NCI-H187 treated with DMSO at 0.1 percent for 48 hours (cell line): ENCODE data around the gene PCA3.
A peak's percentile ranks its signal among the peaks of the same experiment; 100 is the strongest.

Experiments
- DNase-seq: peaks from one replicate; lab custom pipeline; 2025; lab: John Stamatoyannopoulos, UW

Gene PCA3

DNA sequence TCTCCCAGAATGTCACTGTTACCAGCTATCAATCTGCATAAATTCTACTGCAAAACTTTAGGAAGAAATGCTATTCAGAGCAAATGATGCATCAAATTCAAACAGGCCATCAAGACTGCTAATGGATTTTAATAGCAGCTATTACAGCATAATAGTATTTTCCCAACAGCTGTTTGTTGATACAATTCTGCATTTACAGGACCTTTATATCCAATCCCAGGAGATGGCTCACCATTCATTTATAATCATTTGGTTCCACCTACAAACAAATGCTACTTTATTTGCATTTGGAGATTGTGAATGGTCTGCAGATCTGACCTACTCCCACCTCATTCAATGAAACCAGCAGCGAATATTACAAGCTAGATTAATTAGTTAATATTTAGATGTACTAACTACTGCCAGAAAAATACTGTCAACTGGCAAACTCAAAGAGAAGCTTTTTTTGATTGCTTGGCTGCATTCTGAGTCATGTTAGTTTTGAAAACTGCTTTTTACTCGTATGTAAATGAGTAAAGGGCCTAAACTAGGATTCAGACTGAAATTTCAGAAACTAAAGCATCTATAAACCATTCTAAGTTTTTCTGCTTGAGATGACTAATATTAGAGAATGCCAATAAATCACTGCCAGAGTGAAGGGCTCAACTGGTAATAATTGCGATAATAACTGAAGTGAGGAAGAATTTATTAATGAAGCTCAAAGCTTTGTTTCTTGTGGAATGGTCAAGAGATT is 7.1 kb upstream of the PCA3 start:
- DNase-seq: no peak

GRCh38 chr9:76758476-76758875 is 5.8 kb upstream of the PCA3 start:
- no peak for DNase-seq

DNA sequence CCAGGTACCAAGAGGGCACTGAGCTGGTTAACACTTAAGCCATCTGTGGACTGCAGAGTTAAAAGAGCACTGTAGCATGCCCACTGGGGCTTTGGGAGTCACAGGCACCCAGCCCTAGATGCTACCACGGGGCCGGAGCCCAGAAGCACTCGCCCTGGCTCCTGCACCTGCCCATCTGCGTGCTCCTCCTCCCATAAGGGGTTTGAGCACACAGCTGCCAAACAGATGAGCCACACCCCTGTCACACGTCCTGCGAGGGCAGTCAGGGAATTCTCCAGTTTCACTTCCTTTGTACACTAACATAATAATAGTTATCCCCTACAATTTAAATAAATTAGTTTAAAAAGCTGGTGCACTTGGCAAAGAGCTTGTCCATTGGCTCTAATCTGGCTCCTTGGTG is 4.5 kb upstream of the PCA3 start:
- DNase-seq: no peak

DNA sequence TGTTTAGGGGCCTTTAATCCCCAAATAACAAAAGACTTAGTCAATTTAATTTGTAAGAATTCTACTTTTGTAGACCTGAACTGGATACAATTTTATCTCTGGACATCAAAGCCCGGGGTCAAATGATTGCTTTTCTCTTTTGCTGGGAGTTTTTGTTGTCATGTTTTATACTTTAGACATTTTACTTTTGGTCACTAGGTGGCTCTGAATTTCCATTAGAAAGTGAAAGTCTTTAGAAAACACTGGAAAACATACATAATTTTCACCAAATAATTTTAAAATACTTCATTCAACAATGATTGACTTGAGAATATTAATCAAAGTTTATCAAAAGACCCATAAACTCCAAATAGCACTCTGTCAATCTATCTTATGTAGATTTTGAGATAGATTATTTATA is 2.8 kb upstream of the PCA3 start:
- DNase-seq: no peak

DNA sequence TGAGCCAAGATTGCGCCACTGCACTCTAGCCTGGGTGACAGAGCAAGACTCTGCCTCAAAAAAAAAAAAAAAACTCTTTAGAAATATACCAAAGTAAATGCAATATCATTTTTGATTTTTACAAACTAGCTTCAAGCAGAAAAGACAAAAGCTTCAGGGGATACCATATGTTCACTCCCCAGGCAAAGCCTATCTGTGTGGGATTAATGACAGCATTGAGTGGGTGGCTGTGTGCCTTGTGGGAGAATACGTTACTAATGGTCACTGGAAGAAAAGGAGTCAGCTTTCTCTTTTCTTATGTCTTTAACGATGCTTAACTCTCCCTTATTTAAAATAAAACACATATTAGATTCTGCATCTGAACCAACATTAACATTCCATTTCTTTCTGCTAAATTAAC is 1.9 kb downstream of the PCA3 start:
- DNase-seq: no peak

GRCh38 chr9:76772686-76773445 is 8.6 kb downstream of the PCA3 start:
- DNase-seq: no peak

GRCh38 chr9:76784881-76785280 is 20.6 kb downstream of the PCA3 start:
- DNase-seq: no peak

DNA sequence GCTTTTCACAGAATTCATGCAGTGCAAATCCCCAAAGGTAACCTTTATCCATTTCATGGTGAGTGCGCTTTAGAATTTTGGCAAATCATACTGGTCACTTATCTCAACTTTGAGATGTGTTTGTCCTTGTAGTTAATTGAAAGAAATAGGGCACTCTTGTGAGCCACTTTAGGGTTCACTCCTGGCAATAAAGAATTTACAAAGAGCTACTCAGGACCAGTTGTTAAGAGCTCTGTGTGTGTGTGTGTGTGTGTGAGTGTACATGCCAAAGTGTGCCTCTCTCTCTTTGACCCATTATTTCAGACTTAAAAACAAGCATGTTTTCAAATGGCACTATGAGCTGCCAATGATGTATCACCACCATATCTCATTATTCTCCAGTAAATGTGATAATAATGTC is 21.3 kb downstream of the PCA3 start:
- no peak for DNase-seq

DNA sequence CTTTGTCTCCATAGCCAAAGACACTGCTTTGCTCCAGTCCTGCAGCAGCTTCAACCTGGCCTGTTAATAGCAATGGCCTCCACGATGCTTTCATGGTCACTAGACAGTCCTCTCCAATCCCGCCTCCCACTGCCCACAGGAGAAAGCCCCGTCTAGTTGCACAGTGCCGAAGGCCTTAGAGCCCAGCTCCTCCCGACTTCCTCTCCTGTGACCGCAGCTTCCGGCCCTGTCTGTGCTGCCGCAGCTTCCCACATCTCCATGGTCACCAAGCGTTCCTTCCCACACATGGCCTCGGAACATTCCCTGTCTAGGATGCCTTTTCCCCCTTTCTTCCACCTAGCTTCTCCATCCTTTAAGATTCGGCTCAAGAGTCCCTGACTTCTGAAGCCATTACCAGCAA is 23.4 kb downstream of the PCA3 start:
- no peak for DNase-seq

- no peak for DNase-seq
These were observed 25.6 kb downstream of the PCA3 start for GRCh38 chr9:76789840-76790239.

- no peak for DNase-seq
These were observed 29.7 kb downstream of the PCA3 start for GRCh38 chr9:76793784-76794431.

- no peak for DNase-seq
These were observed 32.1 kb downstream of the PCA3 start for GRCh38 chr9:76796296-76796695.

GRCh38 chr9:76798527-76798926 is 34.3 kb downstream of the PCA3 start:
- no peak for DNase-seq

GRCh38 chr9:76799473-76799872 is 35.2 kb downstream of the PCA3 start:
- no peak for DNase-seq

DNA sequence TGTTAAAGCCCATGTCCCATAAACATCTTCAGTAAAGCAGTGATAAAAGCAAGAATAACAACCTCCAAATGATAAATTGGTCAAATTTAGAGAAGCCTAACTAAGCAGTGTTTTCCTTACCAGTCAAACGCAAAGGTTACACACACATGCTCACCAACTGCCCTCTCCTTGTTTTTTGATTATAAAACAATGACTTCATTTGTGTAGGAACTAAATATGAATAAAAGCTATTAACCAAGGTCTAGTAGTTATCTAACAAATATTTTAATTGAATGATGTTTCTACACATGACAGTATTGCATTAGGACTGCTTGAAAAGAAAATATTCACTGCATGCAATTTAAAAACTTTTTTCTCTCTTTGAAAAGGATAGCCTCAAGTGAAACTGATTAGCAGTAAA is 36.7 kb downstream of the PCA3 start:
- no peak for DNase-seq

DNA sequence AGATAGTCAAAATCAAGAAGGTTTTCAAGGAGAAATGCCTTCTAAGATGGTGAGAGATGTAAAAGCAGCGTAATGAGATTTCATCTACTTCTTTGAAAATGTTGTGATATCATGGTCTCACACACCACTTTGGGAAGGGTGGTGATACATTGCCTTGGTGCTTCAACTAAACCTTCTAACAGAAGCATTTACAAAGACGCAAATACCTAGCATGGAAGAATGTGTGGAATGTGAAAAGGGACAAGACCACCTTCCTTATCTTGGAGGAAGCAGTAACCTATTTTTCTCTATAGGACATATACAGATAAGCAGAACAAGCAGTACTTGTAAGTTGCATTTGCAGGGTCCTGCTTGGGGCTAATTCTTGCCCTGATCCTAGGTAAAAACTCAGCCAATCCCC is 38.8 kb downstream of the PCA3 start:
- no peak for DNase-seq

- DNase-seq: no peak
These were observed 39.5 kb downstream of the PCA3 start for GRCh38 chr9:76803762-76804161.

DNA sequence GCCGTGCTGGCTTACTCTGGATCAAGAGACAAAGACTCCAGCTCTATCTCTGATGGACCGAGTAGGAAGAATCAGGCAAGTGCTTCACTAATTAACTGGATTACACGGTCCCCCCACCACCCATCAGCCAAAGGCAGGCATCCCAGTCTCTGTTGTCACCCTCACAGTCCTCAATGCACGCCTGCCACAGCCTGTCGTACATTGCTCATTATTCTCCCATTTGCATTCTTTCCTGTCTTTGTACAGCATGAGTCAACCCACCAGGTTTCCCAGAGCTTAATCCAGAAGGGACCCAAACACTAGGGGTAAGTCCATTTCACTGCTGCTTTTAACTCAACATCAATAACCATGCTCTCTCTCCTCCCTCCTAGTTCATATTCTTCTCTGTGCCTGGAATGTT is 44.4 kb downstream of the PCA3 start:
- DNase-seq: no peak

- DNase-seq: peak; percentile 15
These were observed 46.2 kb downstream of the PCA3 start for GRCh38 chr9:76810377-76810957.

- no peak for DNase-seq
These were observed 48.4 kb downstream of the PCA3 start for GRCh38 chr9:76812591-76812990.

- no peak for DNase-seq
These were observed 53.3 kb downstream of the PCA3 start for GRCh38 chr9:76817489-76817888.

GRCh38 chr9:76818271-76818670 is 54.0 kb downstream of the PCA3 start:
- no peak for DNase-seq

DNA sequence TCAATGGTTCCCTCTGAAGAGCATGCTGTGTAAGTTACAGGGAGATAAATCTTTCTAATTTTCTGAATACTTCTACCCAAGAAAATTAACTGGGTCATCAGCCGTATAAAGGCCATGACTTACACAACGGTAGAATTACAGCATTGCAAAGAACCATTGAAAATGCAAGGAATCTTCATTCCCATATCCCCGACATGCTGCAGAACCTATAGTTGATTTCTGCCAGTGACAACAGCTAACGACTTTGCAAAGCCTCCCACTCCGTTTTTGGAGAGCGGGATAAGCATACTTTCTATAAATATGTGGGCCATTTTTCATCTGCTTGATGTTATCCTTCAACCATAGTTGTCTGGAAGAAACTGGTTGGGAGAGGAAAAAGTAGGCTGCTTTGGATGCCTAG is 56.2 kb downstream of the PCA3 start:
- no peak for DNase-seq
